Right ventricle myocardium superior (tissue), 1 donor: Measurements from ENCODE around the gene MAML3. TPM values are rescaled to one million over a fixed set of nuclear protein-coding genes. Genes with fewer than 3 reads are reported as not detected.

Experiments used
- ATAC-seq: fragments of 200-7000 bp; cut with Tn5 transposase; one replicate; pipeline ENCODE4 v1.9.1; 2020; ENCODE audit warnings: mild to moderate bottlenecking; ENCODE audit not compliant: poor library complexity
- DNase-seq: peaks from one replicate; pipeline ENCODE4 v3.0.0-alpha.2; 2020
- intact Hi-C: fragments of 100-400 bp; cut with DNase I; formaldehyde crosslinking; loops from one replicate; pipeline ENCODE4 v1.11.2; 2022
- total RNA-seq: library from RNA; stranded (reverse); fragmentation: NEBNext Ultra II Directional; extraction: Animal tissue kit (Norgen Biotek cat#: 25700); gene quantifications from one replicate; pipeline ENCODE4 v1.2.1, GENCODE V29; 2021
- donor health status: DM: no; HTN: yes; CAD: no; lungs with severe emphysema.

MAML3 gene
- total RNA-seq, 1 donor from 2014 or later, result 2.4 TPM

GRCh38 chr4:140092094-140092851 lies 61.7 kb downstream of the MAML3 start:
- ATAC-seq, result peak; percentile 76
- intact Hi-C loops, result no loop called here
- peak; percentile 76 for DNase-seq

- intact Hi-C loops, result no loop called here
- ATAC-seq (no peak), DNase-seq (no peak)
Observed at GRCh38 chr4:140091305-140091704, 62.7 kb downstream of the MAML3 start.

- ATAC-seq, result no peak
- no peak for DNase-seq
- intact Hi-C loops, result no loop called here
Observed at GRCh38 chr4:140090215-140090731, 63.7 kb downstream of the MAML3 start.

- DNase-seq, result no peak
- intact Hi-C loops, result no loop called here
- no peak for ATAC-seq
Observed at GRCh38 chr4:140089216-140089615, 64.8 kb downstream of the MAML3 start.

GRCh38 chr4:140088323-140088967 lies 65.5 kb downstream of the MAML3 start:
- no peak for DNase-seq
- intact Hi-C loops, result no loop called here
- ATAC-seq, result no peak

- no peak for DNase-seq
- intact Hi-C loops, result no loop called here
- ATAC-seq, result no peak
Observed at GRCh38 chr4:140085881-140086280, 68.1 kb downstream of the MAML3 start.

GRCh38 chr4:140085062-140085622 lies 68.8 kb downstream of the MAML3 start:
- no peak for DNase-seq
- intact Hi-C loops, result no loop called here
- ATAC-seq, result no peak

- DNase-seq (no peak), ATAC-seq (no peak)
- intact Hi-C loops, result no loop called here
Observed at GRCh38 chr4:140084385-140084784, 69.6 kb downstream of the MAML3 start.

- no peak for ATAC-seq
- no peak for DNase-seq
- intact Hi-C loops, result no loop called here
Observed at GRCh38 chr4:140082391-140082755, 71.6 kb downstream of the MAML3 start.

GRCh38 chr4:140081641-140082390 lies 72.2 kb downstream of the MAML3 start:
- intact Hi-C loops, result no loop called here
- DNase-seq (no peak), ATAC-seq (no peak)

- DNase-seq (no peak), ATAC-seq (no peak)
- intact Hi-C loops, result no loop called here
Observed at GRCh38 chr4:140080883-140081282, 73.1 kb downstream of the MAML3 start.

GRCh38 chr4:140078366-140078765 lies 75.6 kb downstream of the MAML3 start:
- peak; percentile 49 for DNase-seq
- intact Hi-C loops, result no loop called here
- peak; percentile 66 for ATAC-seq

- ATAC-seq (no peak), DNase-seq (no peak)
Observed at GRCh38 chr4:140076307-140076706, 77.7 kb downstream of the MAML3 start.

GRCh38 chr4:140071806-140072205 lies 82.2 kb downstream of the MAML3 start:
- ATAC-seq (peak; percentile 60), DNase-seq (peak; percentile 49)
- intact Hi-C loops, result no loop called here

More at GRCh38 chr4:140076307-140076706, 77.7 kb downstream of the MAML3 start:
- intact Hi-C loops, result no loop called here

GRCh38 chr4:140070973-140071372 lies 83.0 kb downstream of the MAML3 start:
- no peak for DNase-seq
- intact Hi-C loops, result no loop called here
- ATAC-seq, result no peak

GRCh38 chr4:140070366-140070765 lies 83.6 kb downstream of the MAML3 start:
- intact Hi-C loops, result no loop called here
- ATAC-seq (no peak), DNase-seq (no peak)

GRCh38 chr4:140069066-140069465 lies 84.9 kb downstream of the MAML3 start:
- peak; percentile 60 for ATAC-seq
- DNase-seq, result peak; percentile 51
- intact Hi-C loops, result no loop called here

- ATAC-seq, result no peak
- intact Hi-C loops, result no loop called here
- DNase-seq, result no peak
Observed at GRCh38 chr4:140068271-140068670, 85.7 kb downstream of the MAML3 start.
